HEK293 (cell line): ENCODE data around the gene FAM120A.
A peak's percentile ranks its signal among the peaks of the same experiment; 100 is the strongest.
"Not testable (repeated sequence)": the region's sequence is repeated elsewhere in the genome, so short reads cannot be mapped to it uniquely, and the experiment has no call there.

Experiments
- CTCF ChIA-PET: fragments of 350-600 bp; formaldehyde crosslinking; extraction: SDS; loops from one replicate; lab custom pipeline; 2021; ENCODE audit warnings: antibody characterized with exemption; lab: Yijun Ruan, JAX
- POLR2A ChIA-PET: fragments of 300-600 bp; formaldehyde crosslinking; extraction: SDS; loops from one replicate; lab custom pipeline; 2020; ENCODE audit warnings: antibody characterized with exemption, inconsistent platforms; lab: Yijun Ruan, JAX
- H3K27ac ChIP-seq: fragments of 200-500 bp; sonication (Bioruptor generic); 2 replicates; pipeline ENCODE4 v1.5.1; 2014; ENCODE audit warnings: low read depth, low read length, control low read depth, inconsistent platforms; ENCODE audit errors: extremely low read depth
- H3K36me3 ChIP-seq, 2 experiments: fragments of 200-500 bp in 1 of 2; sonication (Bioruptor generic) in 1 of 2; 1 replicate in 1 of 2; 2 replicates in 1 of 2; pipeline ENCODE4 v1.5.1; 2014 to 2017; ENCODE audit warnings: inconsistent platforms in 2 of 2, low read length in 2 of 2; ENCODE audit not compliant: control insufficient read depth in 2 of 2, insufficient read depth in 1 of 2
- H3K4me1 ChIP-seq: fragments of 200-500 bp; sonication (Bioruptor generic); 2 replicates; pipeline ENCODE4 v1.5.1; 2014; ENCODE audit warnings: mild to moderate bottlenecking, low read length, inconsistent platforms; ENCODE audit not compliant: control insufficient read depth, insufficient read depth
- H3K4me3 ChIP-seq: 2 replicates; pipeline ENCODE4 v1.5.1; 2011; ENCODE audit warnings: low read depth, mild to moderate bottlenecking, control low read depth, low read length, moderate library complexity
- H3K9me3 ChIP-seq: fragments of 200-500 bp; sonication (Bioruptor generic); 2 replicates; pipeline ENCODE4 v1.5.1; 2014; ENCODE audit warnings: low read depth, low read length, inconsistent platforms; ENCODE audit not compliant: control insufficient read depth, insufficient read depth
- BCL6B ChIP-seq: fragments of 450-650 bp; formaldehyde crosslinking; IDR thresholded peaks from 2 replicates; pipeline ENCODE4 v1.5.1; 2017; ENCODE audit warnings: missing biosample characterization, missing genetic modification characterization
- SCRT2 ChIP-seq: fragments of 450-650 bp; formaldehyde crosslinking; IDR thresholded peaks from 2 replicates; pipeline ENCODE4 v1.5.1; 2016; ENCODE audit warnings: missing biosample characterization, missing genetic modification characterization
- TSHZ1 ChIP-seq: fragments of 450-650 bp; formaldehyde crosslinking; IDR thresholded peaks from 2 replicates; pipeline ENCODE4 v1.5.1; 2016; ENCODE audit warnings: missing biosample characterization, missing genetic modification characterization, borderline replicate concordance
- ZBTB1 ChIP-seq: fragments of 450-650 bp; formaldehyde crosslinking; IDR thresholded peaks from 2 replicates; pipeline ENCODE4 v1.5.1; 2016; ENCODE audit warnings: missing biosample characterization, missing genetic modification characterization
- ZBTB7A ChIP-seq: fragments of 450-650 bp; formaldehyde crosslinking; IDR thresholded peaks from 2 replicates; pipeline ENCODE4 v1.5.1; 2016; ENCODE audit warnings: low read depth, missing biosample characterization, missing genetic modification characterization
- ZNF169 ChIP-seq: fragments of 450-650 bp; formaldehyde crosslinking; IDR thresholded peaks from 2 replicates; pipeline ENCODE4 v1.5.1; 2016; ENCODE audit warnings: missing biosample characterization, missing genetic modification characterization
- ZNF26 ChIP-seq: fragments of 450-650 bp; formaldehyde crosslinking; IDR thresholded peaks from 2 replicates; pipeline ENCODE4 v1.5.1; 2016; ENCODE audit warnings: missing biosample characterization, missing genetic modification characterization
- ZNF341 ChIP-seq: fragments of 450-650 bp; formaldehyde crosslinking; IDR thresholded peaks from 2 replicates; pipeline ENCODE4; 2016; ENCODE audit warnings: low read depth, missing biosample characterization, missing genetic modification characterization
- ZNF398 ChIP-seq: fragments of 450-650 bp; formaldehyde crosslinking; IDR thresholded peaks from 2 replicates; pipeline ENCODE4 v1.5.1; 2017; ENCODE audit warnings: missing biosample characterization, missing genetic modification characterization
- ZNF488 ChIP-seq: fragments of 450-650 bp; formaldehyde crosslinking; IDR thresholded peaks from 2 replicates; pipeline ENCODE4 v1.5.1; 2016; ENCODE audit warnings: missing biosample characterization, missing genetic modification characterization
- ZNF621 ChIP-seq: fragments of 450-650 bp; formaldehyde crosslinking; IDR thresholded peaks from 2 replicates; pipeline ENCODE4 v1.5.1; 2017; ENCODE audit warnings: missing biosample characterization, missing genetic modification characterization
- ZNF645 ChIP-seq: fragments of 450-650 bp; formaldehyde crosslinking; IDR thresholded peaks from 2 replicates; pipeline ENCODE4; 2016; ENCODE audit warnings: missing biosample characterization, missing genetic modification characterization

The FAM120A gene

GRCh38 chr9:93436655-93437407 is 14.7 kb upstream of the FAM120A start (continued):
- TF ChIP-seq ZNF398 (tag by site-specific recombination) (no peak), ZNF621 (no peak), BCL6B (no peak), ZNF341 (tag by site-specific recombination) (no peak), ZBTB7A (no peak), ZNF645 (tag by site-specific recombination) (no peak), ZNF26 (tag by site-specific recombination) (no peak), TSHZ1 (no peak), ZNF169 (no peak), ZNF488 (no peak)

- Histone ChIP-seq H3K4me1 (no peaks in the 10 kb centered on the region), H3K36me3 (no peaks in the 10 kb centered on the region), H3K27ac (no peak overlapping the region), H3K4me3 (no peak overlapping the region), H3K9me3 (no peaks in the 10 kb centered on the region)
- CTCF ChIA-PET = no interaction called here
- TF ChIP-seq SCRT2 (tag by site-specific recombination) (0 out of 2 replicates have a peak, but pooled peaks have one; percentile 36), ZBTB1 (tag by site-specific recombination) (no peak)
- POLR2A ChIA-PET = no interaction called here
Observed at GRCh38 chr9:93437996-93438395, 13.5 kb upstream of the FAM120A start.

GRCh38 chr9:93439301-93439700 is 12.2 kb upstream of the FAM120A start:
- H3K4me3 ChIP-seq, CTCF ChIA-PET, H3K9me3 ChIP-seq, POLR2A ChIA-PET, H3K27ac ChIP-seq, H3K36me3 ChIP-seq, H3K4me1 ChIP-seq: not testable (repeated sequence)
